IMR-90 (cell line): ENCODE data around the gene POR. TPM values are rescaled to one million over a fixed set of nuclear protein-coding genes. Genes with fewer than 3 reads are reported as not detected.

Source experiments
- ATAC-seq: fragments of 200-7000 bp; cut with Tn5 transposase; 2 replicates; pipeline ENCODE4 v1.9.1; 2020; ENCODE audit warnings: low read depth, mild to moderate bottlenecking, moderate library complexity
- BruUV-seq: library from RNA; stranded (reverse); fragments of 400-500 nt; replicated peaks from 2 replicates; lab custom pipeline; 2021; lab: Mats Ljungman, UMichigan
- CTCF ChIA-PET: fragments of 300-600 bp; formaldehyde crosslinking; extraction: SDS; loops from one replicate; lab custom pipeline; 2021; ENCODE audit warnings: antibody characterized with exemption; lab: Yijun Ruan, JAX
- POLR2A ChIA-PET: fragments of 300-600 bp; sonication (Branson Sonifier 250); formaldehyde crosslinking; loops from one replicate; lab custom pipeline; 2022; ENCODE audit warnings: antibody characterized with exemption; ENCODE audit not compliant: unreplicated experiment; lab: Charles Lee
- DNase-seq: peaks from one replicate; pipeline ENCODE4 v3.0.0; 2013
- H2AFZ ChIP-seq: replicated peaks from 2 replicates; pipeline ENCODE3; 2013; ENCODE audit warnings: low read length, mild to moderate bottlenecking; ENCODE audit not compliant: poor library complexity
- H2AK5ac ChIP-seq: 2 replicates; pipeline ENCODE4 v1.6.1; 2013; ENCODE audit warnings: low read depth, low read length, inconsistent platforms
- H2AK9ac ChIP-seq: replicated peaks from 2 replicates; pipeline ENCODE3; 2013; ENCODE audit warnings: mild to moderate bottlenecking, low read depth, low read length, moderate library complexity; ENCODE audit not compliant: poor library complexity
- H2BK120ac ChIP-seq: 2 replicates; pipeline ENCODE4 v1.6.1; 2013; ENCODE audit warnings: low read depth, low read length, inconsistent platforms
- H2BK15ac ChIP-seq: 3 replicates; pipeline ENCODE4 v1.6.1; 2013; ENCODE audit warnings: low read depth, low read length, inconsistent platforms
- H2BK20ac ChIP-seq: 2 replicates; pipeline ENCODE4 v1.6.1; 2013; ENCODE audit warnings: low read depth, mild to moderate bottlenecking, inconsistent platforms, low read length, moderate library complexity
- H2BK5ac ChIP-seq: 2 replicates; pipeline ENCODE4 v1.6.1; 2013; ENCODE audit warnings: mild to moderate bottlenecking, low read depth, low read length, inconsistent platforms; ENCODE audit not compliant: poor library complexity, severe bottlenecking
- H3K14ac ChIP-seq: replicated peaks from 2 replicates; pipeline ENCODE4 v1.6.1; 2013; ENCODE audit warnings: low read depth, low read length, inconsistent platforms
- H3K18ac ChIP-seq: 2 replicates; pipeline ENCODE4 v1.6.1; 2013; ENCODE audit warnings: low read depth, low read length, control low read depth
- H3K23ac ChIP-seq: 2 replicates; pipeline ENCODE4 v1.6.1; 2013; ENCODE audit warnings: low read depth, low read length, inconsistent platforms
- H3K27ac ChIP-seq: 2 replicates; pipeline ENCODE4 v1.5.1; 2013; ENCODE audit warnings: mild to moderate bottlenecking, control low read depth, low read length; ENCODE audit not compliant: insufficient read depth
- H3K27me3 ChIP-seq: 2 replicates; pipeline ENCODE4 v1.6.1; 2013; ENCODE audit warnings: low read length; ENCODE audit not compliant: control insufficient read depth, insufficient read depth
- H3K36me3 ChIP-seq: 2 replicates; pipeline ENCODE4 v1.6.1; 2013; ENCODE audit warnings: low read length, mixed read lengths; ENCODE audit not compliant: control insufficient read depth, insufficient read depth
- H3K4ac ChIP-seq: 2 replicates; pipeline ENCODE4 v1.6.1; 2013; ENCODE audit warnings: low read depth, low read length, inconsistent platforms
- H3K4me1 ChIP-seq: 2 replicates; pipeline ENCODE4 v1.6.1; 2013; ENCODE audit warnings: low read length, mixed read lengths; ENCODE audit not compliant: control insufficient read depth, insufficient read depth
- H3K4me2 ChIP-seq: 2 replicates; pipeline ENCODE4 v1.6.1; 2013; ENCODE audit warnings: low read depth, mild to moderate bottlenecking, control low read depth, low read length, moderate library complexity
- H3K4me3 ChIP-seq: 2 replicates; pipeline ENCODE4 v1.5.1; 2013; ENCODE audit warnings: low read depth, mild to moderate bottlenecking, control low read depth, low read length, moderate library complexity; ENCODE audit not compliant: insufficient read depth
- H3K56ac ChIP-seq: 2 replicates; pipeline ENCODE4 v1.6.1; 2013; ENCODE audit warnings: low read length, inconsistent platforms; ENCODE audit not compliant: insufficient read depth; ENCODE audit errors: extremely low read depth
- H3K79me1 ChIP-seq, 2 experiments: 2 replicates each; pipeline ENCODE4 v1.6.1; 2013; ENCODE audit warnings: low read length in 2 of 2, inconsistent platforms in 1 of 2, low read depth in 1 of 2
- H3K9ac ChIP-seq: 2 replicates; pipeline ENCODE4 v1.6.1; 2013; ENCODE audit warnings: low read depth, low read length, control low read depth
- H3K9me1 ChIP-seq: 2 replicates; pipeline ENCODE4 v1.6.1; 2013; ENCODE audit warnings: low read length, inconsistent platforms; ENCODE audit not compliant: insufficient read depth
- H3K9me3 ChIP-seq: 2 replicates; pipeline ENCODE4 v1.6.1; 2013; ENCODE audit warnings: low read length; ENCODE audit not compliant: control insufficient read depth, insufficient read depth
- H4K20me1 ChIP-seq: 2 replicates; pipeline ENCODE4 v1.6.1; 2013; ENCODE audit warnings: low read length, inconsistent platforms; ENCODE audit not compliant: insufficient read depth
- H4K5ac ChIP-seq: 2 replicates; pipeline ENCODE4 v1.6.1; 2013; ENCODE audit warnings: mild to moderate bottlenecking, low read depth, low read length, control low read depth
- H4K8ac ChIP-seq, 2 experiments: 2 replicates each; pipeline ENCODE4 v1.6.1; 2013; ENCODE audit warnings: low read depth in 2 of 2, low read length in 2 of 2, control low read depth in 1 of 2, inconsistent platforms in 1 of 2
- H4K91ac ChIP-seq: 2 replicates; pipeline ENCODE4 v1.6.1; 2013; ENCODE audit warnings: low read depth, low read length, inconsistent platforms; ENCODE audit not compliant: insufficient read depth
- CEBPB ChIP-seq: IDR thresholded peaks from 2 replicates; pipeline ENCODE4 v1.6.1; 2012; ENCODE audit warnings: low read depth, low read length, improper control_type of control experiment
- FOS ChIP-seq: fragments of 150-350 bp; IDR thresholded peaks from 2 replicates; pipeline ENCODE4 v1.6.1; 2016; ENCODE audit warnings: low read depth, low read length
- NFE2L2 ChIP-seq: fragments of 150-350 bp; IDR thresholded peaks from 2 replicates; pipeline ENCODE4 v1.6.1; 2016; ENCODE audit warnings: low read depth, mild to moderate bottlenecking, low read length
- RAD21 ChIP-seq: IDR thresholded peaks from 2 replicates; pipeline ENCODE4 v1.6.1; 2012; ENCODE audit warnings: low read length, improper control_type of control experiment
- RCOR1 ChIP-seq: IDR thresholded peaks from 2 replicates; pipeline ENCODE4 v1.6.1; 2012; ENCODE audit warnings: mild to moderate bottlenecking, low read length, improper control_type of control experiment; ENCODE audit not compliant: insufficient replicate concordance
- SMC3 ChIP-seq: fragments of 150-350 bp; IDR thresholded peaks from 2 replicates; pipeline ENCODE4 v1.6.1; 2016; ENCODE audit warnings: low read depth, mild to moderate bottlenecking, antibody characterized with exemption, low read length, moderate library complexity
- USF2 ChIP-seq: fragments of 150-350 bp; IDR thresholded peaks from 2 replicates; pipeline ENCODE4 v1.6.1; 2017; ENCODE audit warnings: mild to moderate bottlenecking, antibody characterized with exemption, low read length, low read depth
- WGBS, 2 experiments: methylation state at CpG; one replicate each; pipeline versions ENCODE4 v1.1.5 to v1.1.7; 2013; ENCODE audit warnings: missing lambda C conversion rate in 2 of 2; ENCODE audit not compliant: insufficient read length in 1 of 2; ENCODE audit errors: extremely low coverage in 2 of 2; 5-methylcytosine and 5-hydroxymethylcytosine counted together
- dilution Hi-C: fragments of 300-500 bp; cut with HindIII; formaldehyde crosslinking; loops from one replicate; pipeline ENCODE4 v1.14.3; 2018; ENCODE audit warnings: low sequenced_read_pairs; ENCODE audit not compliant: unreplicated experiment
- in situ Hi-C: fragments of 300-500 bp; cut with MboI; formaldehyde crosslinking; loops from 3 replicates; pipeline ENCODE4 v1.14.3; 2019; ENCODE audit warnings: low sequenced_read_pairs, inconsistent platforms, mixed read lengths
- intact Hi-C: fragments of 100-400 bp; cut with micrococcal nuclease; formaldehyde crosslinking; loops from 2 replicates; pipeline ENCODE4 v1.10.0; 2022
- polyA plus RNA-seq, 3 experiments: library from polyadenylated mRNA; depleted of rRNA; stranded (reverse); fragments of >200 nt; gene quantifications; 2 replicates each; pipeline ENCODE4 v1.2.3, GENCODE V29; 2012; ENCODE audit warnings: low replicate concordance in 1 of 3
- total RNA-seq: library from RNA; depleted of rRNA; stranded (reverse); fragments of >200 nt; gene quantifications from 2 replicates; pipeline ENCODE4 v1.2.3, GENCODE V29; 2012

The POR gene
- total and polyA plus RNA-seq, 2 of the 4 experiments (the other 2 are of a cell fraction), result 25.5 to 42.2 TPM

- DNase-seq, result peak; percentile 65
- POLR2A ChIA-PET, result no interaction called here
Measured at GRCh38 chr7:75943864-75944263, 28.9 kb downstream of the POR start.

More at GRCh38 chr7:75943864-75944263, 28.9 kb downstream of the POR start:
- Histone ChIP-seq H3K56ac (no peak overlapping the region), H3K36me3 (peaks cover 4% of the 10 kb centered on the region; the same call in 1 of the 2 replicates), H3K9me3 (peaks cover 2% of the 10 kb centered on the region; the same call in 1 of the 2 replicates), H2AK9ac (no peak overlapping the region), H3K14ac (no peak overlapping the region), H3K4me1 (peaks cover 4% of the 10 kb centered on the region; the same call in 1 of the 2 replicates), H4K91ac (no peak overlapping the region), H3K27me3 (no peaks in the 10 kb centered on the region), H3K9ac (no peak overlapping the region), H2BK5ac (no peak overlapping the region), H2BK20ac (no peak overlapping the region), H3K23ac (0 out of 2 replicates have a peak overlapping the region, but pooled peaks have one; percentile 16), H2BK120ac (no peak overlapping the region), H4K5ac (no peak overlapping the region), H3K27ac (no peak overlapping the region), H3K9me1 (peaks cover 15% of the 10 kb centered on the region), H3K79me1 (peaks cover 8 to 57% of the 10 kb centered on the region in 2 experiments), H2BK15ac (no peak overlapping the region), H2AFZ (no peak overlapping the region), H4K20me1 (peaks cover 3% of the 10 kb centered on the region; the same call in 1 of the 2 replicates), H3K4me2 (no peak overlapping the region), H4K8ac (no peak overlapping the region), H3K18ac (no peak overlapping the region), H3K4ac (no peak overlapping the region), H2AK5ac (no peak overlapping the region), H3K4me3 (no peak overlapping the region)
- dilution Hi-C loops (no loop called here), in situ Hi-C loops (no loop called here), intact Hi-C loops (no loop called here)
- CTCF ChIA-PET, result no interaction called here
- WGBS, 2 experiments, result no CpG with 5 or more reads among the region's 6 CpGs
- ATAC-seq, result no peak
- TF ChIP-seq NFE2L2, result no peak
- TF ChIP-seq USF2, result no peak
- no peak for TF ChIP-seq RCOR1
- TF ChIP-seq CEBPB, result no peak
- TF ChIP-seq RAD21, result no peak
- TF ChIP-seq SMC3, result no peak
- TF ChIP-seq FOS, result no peak
- no TSS peak for BruUV-seq
